ENCODE results near the gene TLDC2. TPM values are rescaled to one million over a fixed set of nuclear protein-coding genes. Genes with fewer than 3 reads are reported as not detected.

The TLDC2 gene
- total and polyA plus RNA-seq, 3 donors from 2014 or later: 2.8 to 3.4 (median 2.9) TPM

GRCh38 chr20:36859282-36859555 is 16.7 kb upstream of the TLDC2 start:
- Histone ChIP-seq H3K27me3 (no peaks in the 10 kb centered on the region), H3K4me3 (no peak overlapping the region), H3K27ac (peak overlapping the region; percentile 11), H3K36me3 (ENCODE audit: low read depth, missing control alignments) (no peaks in the 10 kb centered on the region), H3K4me1 (peaks cover 76% of the 10 kb centered on the region), H3K9me3 (no peaks in the 10 kb centered on the region)
- intact Hi-C loops (cut with DNase I; ENCODE audit: low total_unique reads): no loop called here
- no peak for TF ChIP-seq POLR2A (IDR thresholded peaks at IDR 0.05)
- TF ChIP-seq, protein P1, sequence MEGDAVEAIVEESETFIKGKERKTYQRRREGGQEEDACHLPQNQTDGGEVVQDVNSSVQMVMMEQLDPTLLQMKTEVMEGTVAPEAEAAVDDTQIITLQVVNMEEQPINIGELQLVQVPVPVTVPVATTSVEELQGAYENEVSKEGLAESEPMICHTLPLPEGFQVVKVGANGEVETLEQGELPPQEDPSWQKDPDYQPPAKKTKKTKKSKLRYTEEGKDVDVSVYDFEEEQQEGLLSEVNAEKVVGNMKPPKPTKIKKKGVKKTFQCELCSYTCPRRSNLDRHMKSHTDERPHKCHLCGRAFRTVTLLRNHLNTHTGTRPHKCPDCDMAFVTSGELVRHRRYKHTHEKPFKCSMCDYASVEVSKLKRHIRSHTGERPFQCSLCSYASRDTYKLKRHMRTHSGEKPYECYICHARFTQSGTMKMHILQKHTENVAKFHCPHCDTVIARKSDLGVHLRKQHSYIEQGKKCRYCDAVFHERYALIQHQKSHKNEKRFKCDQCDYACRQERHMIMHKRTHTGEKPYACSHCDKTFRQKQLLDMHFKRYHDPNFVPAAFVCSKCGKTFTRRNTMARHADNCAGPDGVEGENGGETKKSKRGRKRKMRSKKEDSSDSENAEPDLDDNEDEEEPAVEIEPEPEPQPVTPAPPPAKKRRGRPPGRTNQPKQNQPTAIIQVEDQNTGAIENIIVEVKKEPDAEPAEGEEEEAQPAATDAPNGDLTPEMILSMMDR (IDR thresholded peaks at IDR 0.05): no peak
- DNase-seq: no peak
- 40 to 49% methylated on average over 4 of the region's 4 CpGs for WGBS, 2 donors

GRCh38 chr20:36859700-36860330 is 16.1 kb upstream of the TLDC2 start:
- no peaks in the 10 kb centered on the region for H3K9me3 ChIP-seq
- no peaks in the 10 kb centered on the region for H3K27me3 ChIP-seq
- no peak for DNase-seq
- peak overlapping the region; percentile 11 for H3K27ac ChIP-seq
- no peaks in the 10 kb centered on the region for H3K36me3 ChIP-seq (ENCODE audit: low read depth, missing control alignments)
- no peak overlapping the region for H3K4me3 ChIP-seq
- TF ChIP-seq POLR2A (IDR thresholded peaks at IDR 0.05): no peak
- TF ChIP-seq, protein P1 (IDR thresholded peaks at IDR 0.05): no peak
- intact Hi-C loops (cut with DNase I; ENCODE audit: low total_unique reads): no loop called here
- WGBS, 2 donors: 41 to 62% methylated on average over 6 of the region's 6 CpGs
- peaks cover 76% of the 10 kb centered on the region for H3K4me1 ChIP-seq

- intact Hi-C loops (cut with DNase I; ENCODE audit: low total_unique reads): no loop called here
- no peaks in the 10 kb centered on the region for H3K9me3 ChIP-seq
- TF ChIP-seq, protein P1 (IDR thresholded peaks at IDR 0.05): no peak
- TF ChIP-seq POLR2A (IDR thresholded peaks at IDR 0.05): no peak
- no peak overlapping the region for H3K4me3 ChIP-seq
- WGBS, 2 donors: 47 to 56% methylated on average over 5 of the region's 5 CpGs
- peak overlapping the region in 1 of 2 donors; percentile 11 for H3K27ac ChIP-seq
- DNase-seq: no peak
- no peaks in the 10 kb centered on the region for H3K27me3 ChIP-seq
- H3K36me3 ChIP-seq (ENCODE audit: low read depth, missing control alignments): no peaks in the 10 kb centered on the region
- H3K4me1 ChIP-seq: peaks cover 76% of the 10 kb centered on the region
These were observed 15.6 kb upstream of the TLDC2 start for GRCh38 chr20:36860339-36860738.

DNA sequence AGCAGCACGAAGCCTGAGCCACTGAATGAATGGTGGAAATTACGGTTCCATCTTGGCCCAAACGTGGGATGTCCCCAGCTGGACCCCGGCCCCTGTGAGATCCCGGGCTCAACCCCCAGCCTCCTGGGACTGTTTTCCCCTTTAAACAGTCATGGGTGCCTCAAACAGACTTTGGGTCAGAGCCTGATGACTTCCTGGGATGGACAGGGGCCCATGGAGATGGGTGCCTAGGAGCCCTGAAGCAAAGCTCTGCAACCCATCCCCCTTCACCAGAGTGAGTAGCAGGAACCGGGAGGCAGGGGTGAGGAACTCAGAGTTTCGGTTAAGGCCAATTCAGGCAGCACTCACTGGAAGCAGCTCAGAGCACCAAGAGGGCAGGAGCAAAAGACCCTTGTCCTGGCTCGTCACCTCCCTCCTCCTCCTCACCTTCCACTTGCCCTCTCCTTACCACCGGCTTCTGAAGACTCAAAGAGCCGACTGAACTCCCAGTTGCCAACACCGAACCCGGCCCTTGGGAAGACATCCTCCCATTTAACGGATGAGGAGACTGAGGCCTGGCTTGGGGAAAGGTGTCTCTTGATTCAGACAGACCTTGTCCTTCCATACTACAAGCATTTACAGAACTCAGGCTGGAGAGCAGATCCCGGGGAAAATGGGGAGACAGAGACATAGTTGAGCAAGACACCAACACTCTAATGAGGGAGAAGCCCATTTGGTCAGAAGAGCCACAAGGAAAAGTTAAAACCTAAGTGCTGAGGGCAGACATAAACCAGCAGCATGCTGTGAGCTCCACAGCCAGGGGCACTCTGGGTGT is 14.9 kb upstream of the TLDC2 start:
- intact Hi-C loops (cut with DNase I; ENCODE audit: low total_unique reads): no loop called here
- WGBS, 2 donors: 57 to 68% methylated on average over 11 to 14 of the region's 14 CpGs

More for the DNA sequence above, 14.9 kb upstream of the TLDC2 start:
- no peak for DNase-seq
- TF ChIP-seq, protein P1 (IDR thresholded peaks at IDR 0.05): no peak
- TF ChIP-seq POLR2A (IDR thresholded peaks at IDR 0.05): no peak
- Histone ChIP-seq H3K9me3 (no peaks in the 10 kb centered on the region), H3K4me3 (peak overlapping the region in 1 of 2 donors; percentile 78), H3K27me3 (no peaks in the 10 kb centered on the region), H3K4me1 (peaks cover 76% of the 10 kb centered on the region), H3K27ac (peak overlapping the region; percentile 90 to 92), H3K36me3 (ENCODE audit: low read depth, missing control alignments) (no peaks in the 10 kb centered on the region)

Data from testis (tissue), 3 donors.